8988T (cell line): ENCODE results near the gene LRRC75A.
"Not testable (repeated sequence)": the region's sequence is repeated elsewhere in the genome, so short reads cannot be mapped to it uniquely, and the experiment has no call there.

ENCODE experiments used
- DNase-seq: peaks from one replicate; pipeline ENCODE4 v3.0.0; 2011

Gene LRRC75A, protein sequence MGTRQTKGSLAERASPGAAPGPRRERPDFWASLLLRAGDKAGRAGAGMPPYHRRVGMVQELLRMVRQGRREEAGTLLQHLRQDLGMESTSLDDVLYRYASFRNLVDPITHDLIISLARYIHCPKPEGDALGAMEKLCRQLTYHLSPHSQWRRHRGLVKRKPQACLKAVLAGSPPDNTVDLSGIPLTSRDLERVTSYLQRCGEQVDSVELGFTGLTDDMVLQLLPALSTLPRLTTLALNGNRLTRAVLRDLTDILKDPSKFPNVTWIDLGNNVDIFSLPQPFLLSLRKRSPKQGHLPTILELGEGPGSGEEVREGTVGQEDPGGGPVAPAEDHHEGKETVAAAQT

DNA sequence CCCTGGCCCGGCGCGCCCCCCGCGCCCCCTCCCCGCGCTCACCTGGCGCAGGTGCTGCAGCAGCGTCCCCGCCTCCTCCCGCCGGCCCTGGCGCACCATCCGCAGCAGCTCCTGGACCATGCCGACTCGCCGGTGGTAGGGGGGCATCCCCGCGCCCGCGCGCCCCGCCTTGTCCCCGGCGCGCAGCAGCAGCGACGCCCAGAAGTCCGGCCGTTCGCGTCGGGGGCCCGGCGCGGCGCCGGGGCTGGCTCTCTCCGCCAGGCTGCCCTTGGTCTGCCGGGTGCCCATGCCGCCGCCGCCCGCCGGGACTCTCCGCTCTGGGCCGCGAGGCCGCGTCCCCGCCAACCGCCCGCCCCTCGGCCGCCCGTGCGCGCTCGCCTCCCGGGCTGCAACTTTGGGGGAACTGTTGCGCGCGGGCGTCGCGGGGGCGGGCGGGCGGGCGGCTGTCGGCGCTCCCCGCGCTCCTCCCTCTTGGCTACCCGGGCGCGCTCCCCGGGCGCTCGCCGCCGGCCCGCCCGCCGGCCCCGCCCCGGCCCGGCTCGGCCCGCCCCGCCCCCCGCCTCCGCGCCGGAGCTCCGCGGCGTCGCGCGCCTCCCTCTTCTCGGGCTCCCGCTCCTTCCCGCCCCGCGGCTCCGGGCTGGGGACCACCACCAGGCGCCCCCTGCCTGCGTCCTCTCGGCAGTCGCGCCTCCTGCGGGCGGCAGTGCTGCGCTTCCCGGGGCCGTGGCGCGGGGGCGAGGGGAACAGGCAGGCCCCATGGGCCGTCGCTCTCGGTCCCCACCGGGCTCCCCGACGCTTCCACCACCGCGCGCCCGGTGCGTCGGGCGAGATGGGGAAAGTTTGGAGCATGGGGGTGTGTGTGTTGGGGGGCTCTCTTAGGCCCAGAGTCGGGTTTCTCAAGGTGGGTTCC, at the start of gene LRRC75A:
Gene LRRC75A (minus strand): TSS at position 491 of the 910 bp plus-strand sequence. CDS start 203 bp downstream, at position 288.
- DNase-seq = peak; percentile 75

DNA sequence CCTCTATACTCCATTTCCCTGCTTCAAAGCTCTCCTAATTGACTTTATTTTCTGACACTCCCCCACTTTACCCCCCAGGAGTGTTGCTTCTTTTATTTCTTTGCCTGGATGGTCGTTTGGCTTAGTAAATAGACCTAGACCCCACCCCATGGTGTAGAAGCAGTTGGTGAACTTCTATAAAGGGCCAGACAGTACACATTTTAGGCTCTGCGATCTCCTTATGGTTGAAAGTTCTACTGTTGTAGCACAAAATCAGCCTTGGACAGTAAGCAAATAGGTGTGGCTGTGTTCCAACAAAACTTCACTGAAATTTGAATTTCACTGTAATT, 45.1 kb upstream of the LRRC75A start:
- no peak for DNase-seq

DNA sequence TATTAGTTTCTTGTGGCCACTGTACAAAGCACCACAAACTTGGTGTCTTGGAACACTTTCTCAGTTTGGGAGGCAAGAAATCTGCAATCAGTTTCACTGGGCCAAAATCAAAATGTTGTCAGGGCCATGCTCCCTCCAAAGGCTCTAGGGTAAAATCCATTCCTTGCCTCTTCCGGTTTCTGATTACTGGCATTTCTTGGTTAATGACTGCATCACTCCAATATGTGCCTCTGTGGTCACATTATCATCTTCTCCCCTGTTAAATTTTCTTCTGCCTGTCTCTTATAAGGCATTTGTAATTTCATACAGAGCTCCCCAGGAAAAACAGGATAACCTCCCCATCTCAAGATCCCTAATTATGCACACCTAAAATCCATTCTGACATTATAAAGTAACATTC, 42.2 kb upstream of the LRRC75A start:
- DNase-seq = no peak

DNA sequence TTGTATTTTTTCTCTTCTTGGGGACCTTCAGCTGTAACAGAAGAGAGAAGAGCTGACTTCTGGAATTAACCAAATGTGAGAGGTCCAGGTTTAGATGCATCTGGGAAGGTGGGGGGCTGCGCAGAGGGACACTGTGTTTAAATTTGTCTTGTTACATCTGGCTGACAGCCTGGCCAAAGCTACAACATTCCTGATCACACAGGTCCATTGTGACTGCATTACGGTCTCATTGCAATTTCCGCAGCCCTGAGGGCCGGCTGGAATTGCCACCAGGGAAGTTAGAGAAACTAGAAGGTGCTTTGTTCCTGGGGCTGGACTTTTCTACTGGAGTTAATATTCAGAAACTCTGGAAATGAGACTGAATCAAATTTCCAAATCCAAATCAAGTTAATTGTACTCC, 37.9 kb upstream of the LRRC75A start:
- no peak for DNase-seq

DNA sequence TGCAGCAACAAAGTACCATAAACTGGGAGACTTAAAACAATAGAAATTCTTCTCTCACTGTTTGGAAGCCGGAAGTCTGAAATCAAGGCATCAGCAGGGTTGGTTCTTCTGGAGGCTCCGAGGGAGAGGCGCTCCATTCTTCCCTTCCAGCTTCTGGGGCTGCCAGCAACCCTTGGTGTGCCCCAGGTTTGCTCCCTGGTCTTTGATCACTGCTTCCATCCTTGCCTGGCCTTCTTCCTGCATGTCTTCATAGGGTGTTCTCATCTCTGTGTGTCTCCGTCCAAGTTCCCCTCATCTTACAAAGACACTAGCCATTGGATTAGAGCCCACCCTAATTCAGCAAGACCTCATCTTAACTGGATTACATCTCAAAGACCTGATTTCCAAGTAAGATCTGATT, 35.3 kb upstream of the LRRC75A start:
- DNase-seq = no peak

DNA sequence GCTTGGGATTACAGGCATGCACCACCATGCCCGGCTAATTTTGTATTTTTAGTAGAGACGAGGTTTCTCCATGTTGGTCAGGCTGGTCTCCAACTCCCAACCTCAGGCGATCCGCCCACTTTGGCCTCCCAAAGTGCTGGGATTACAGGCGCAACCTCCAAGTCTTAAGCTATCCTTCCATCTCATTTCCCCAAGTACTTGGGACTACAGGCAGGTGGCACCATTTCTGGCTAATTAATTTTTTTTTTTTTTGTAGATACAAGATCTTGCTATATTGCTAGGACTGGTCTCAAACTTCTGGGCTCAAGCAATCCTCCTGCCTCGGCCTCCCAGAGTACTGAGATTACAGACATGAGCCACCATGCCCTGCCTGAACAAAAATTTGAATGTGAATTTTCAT, 33.6 kb upstream of the LRRC75A start:
- DNase-seq = not testable (repeated sequence)

DNA sequence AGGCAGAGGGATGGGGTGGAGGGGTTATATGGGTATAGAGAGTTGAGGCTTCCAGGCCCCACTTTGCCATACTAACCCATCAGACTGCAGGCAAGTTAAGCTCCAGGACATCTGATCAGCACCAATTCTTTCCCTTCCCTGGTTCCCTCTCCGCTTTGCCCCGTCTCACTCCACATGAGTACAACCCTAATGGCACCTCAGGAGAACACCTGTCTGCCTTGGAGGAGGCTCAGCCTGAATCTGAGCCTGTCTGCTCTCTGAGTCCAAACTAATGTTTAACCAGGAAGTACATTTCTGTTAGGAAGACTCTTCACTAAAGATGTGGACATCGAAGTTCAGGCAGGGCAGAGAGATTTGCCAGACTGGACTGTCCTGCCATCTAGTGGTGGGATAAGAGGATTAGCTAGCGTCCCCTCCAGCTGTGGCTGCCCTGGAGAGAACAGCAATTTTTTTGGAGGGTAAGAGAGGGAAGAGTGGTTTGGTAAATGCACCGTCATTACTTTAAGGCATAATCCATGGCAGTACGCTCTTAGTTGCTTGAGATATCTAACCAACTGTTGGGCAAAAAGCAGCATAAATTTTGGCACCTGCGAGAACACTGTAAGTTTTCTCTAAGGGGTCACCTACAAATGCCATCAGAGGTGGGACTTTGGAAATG, 29.2 kb upstream of the LRRC75A start:
- peak; percentile 73 for DNase-seq

DNA sequence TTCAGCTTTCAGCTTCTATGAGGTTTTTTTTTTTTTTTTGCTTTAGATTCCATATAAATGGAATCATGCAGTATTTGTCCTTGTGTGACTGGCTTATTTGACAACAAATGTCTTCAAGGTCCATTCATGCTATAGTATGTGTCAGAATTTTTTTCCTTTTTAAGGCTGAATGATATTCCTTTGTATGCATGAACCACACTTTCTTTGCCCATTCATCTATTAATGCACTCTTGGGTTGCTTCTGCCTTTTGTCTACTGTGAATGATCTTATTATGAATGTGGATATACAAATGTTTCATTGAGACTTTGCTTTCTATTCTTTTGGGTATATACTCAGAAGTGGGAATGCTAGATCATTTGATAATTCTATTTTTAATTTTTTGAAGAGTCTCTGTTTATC, 27.0 kb upstream of the LRRC75A start:
- no peak for DNase-seq

DNA sequence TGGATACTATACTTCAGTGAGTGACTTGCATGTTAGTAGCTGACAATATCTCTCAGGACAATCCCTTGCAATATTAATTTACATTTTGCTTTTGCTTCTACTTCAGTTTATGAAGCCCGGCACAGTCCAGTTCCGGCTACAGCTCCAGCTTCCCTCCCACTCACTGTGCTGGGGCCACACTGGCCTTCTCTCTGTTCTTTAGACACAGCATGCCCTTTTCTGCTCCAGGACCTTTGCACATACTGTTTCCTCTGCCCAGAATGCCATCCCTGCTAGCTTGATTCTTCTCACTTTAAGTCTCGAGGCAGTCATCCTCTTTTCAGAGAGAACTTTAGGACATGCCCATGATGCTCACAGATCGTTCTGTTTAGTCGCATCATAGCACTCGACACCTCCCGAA, 25.5 kb upstream of the LRRC75A start:
- DNase-seq = no peak

DNA sequence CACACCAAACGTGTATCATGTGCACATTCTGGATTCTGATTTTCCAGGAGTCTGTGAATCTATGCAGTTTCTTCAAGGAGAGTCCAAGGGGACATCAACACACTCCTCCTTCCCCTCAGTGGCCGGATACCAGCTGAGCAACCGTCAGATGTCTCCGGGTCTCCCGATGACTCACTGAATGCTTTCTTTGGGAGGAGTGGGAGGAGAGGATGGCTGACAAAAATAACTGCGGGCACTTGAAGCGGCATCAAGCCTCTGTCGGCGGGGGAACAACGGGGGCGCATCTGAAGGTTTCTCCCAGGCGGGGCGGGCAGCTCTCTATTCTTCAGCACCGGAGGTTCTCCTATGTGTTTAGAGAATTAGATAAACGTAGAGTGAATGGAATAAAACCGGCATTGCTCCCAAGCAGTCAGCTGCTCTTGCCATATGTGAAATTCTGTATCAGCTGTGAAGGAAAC, 24.6 kb upstream of the LRRC75A start:
- DNase-seq = peak; percentile 39

DNA sequence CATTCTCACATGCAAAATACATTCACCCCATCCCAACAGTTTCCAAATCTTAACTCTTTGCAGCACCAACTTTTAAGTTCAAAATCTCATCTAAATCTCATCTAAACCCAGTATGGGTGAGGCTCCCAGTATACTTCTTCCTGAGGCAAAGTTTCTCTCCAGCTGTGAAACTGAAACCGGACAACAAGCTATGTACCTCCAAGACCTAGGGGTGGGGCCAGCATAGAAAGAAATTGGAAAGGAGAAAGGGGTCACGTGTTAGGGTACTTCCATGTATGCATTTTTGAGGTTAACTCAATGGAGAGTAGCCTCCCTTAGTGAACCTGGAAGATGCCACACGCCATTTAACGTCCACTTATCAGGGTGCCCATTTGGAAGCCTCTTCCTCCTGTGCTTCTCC, 23.9 kb upstream of the LRRC75A start:
- no peak for DNase-seq

DNA sequence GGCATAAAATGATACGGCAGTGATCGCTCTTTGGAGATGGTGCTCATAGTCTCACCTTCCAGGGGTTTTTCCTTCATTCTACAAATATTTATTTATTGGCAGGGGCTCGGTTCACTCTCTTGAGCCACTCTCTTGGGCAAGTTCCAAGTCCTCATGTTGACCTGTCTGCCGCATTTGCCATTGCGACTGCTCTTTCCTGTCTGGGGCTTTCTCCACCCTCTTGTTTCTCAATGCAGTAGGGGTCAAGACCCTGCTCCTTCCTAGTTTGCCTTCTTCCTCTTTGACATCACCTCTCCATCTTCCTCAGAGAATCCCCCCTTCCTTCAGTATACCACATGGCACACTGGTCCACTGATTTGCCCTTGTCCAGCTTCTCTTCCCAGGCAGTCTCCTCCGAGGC, 21.9 kb upstream of the LRRC75A start:
- DNase-seq = no peak

DNA sequence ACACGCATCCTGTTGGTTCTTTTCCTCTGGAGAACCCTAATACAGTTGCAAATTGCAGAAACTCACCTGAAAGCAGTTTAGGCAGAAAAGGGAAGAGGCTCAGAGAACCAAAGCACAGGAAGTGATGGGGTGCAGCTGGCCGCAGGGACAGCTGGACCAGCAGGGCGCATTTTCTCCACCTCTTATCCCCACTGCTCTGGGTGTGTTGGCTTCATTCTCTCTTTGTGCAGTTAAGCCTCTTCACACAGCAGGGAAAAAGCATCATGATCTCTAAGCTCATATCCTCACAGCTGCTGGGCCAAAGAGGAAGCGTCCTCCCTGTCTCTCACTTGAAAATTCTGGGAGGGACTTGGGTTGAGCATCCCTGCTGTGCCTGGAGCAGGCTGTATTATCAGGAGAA, 20.0 kb upstream of the LRRC75A start:
- DNase-seq = no peak

DNA sequence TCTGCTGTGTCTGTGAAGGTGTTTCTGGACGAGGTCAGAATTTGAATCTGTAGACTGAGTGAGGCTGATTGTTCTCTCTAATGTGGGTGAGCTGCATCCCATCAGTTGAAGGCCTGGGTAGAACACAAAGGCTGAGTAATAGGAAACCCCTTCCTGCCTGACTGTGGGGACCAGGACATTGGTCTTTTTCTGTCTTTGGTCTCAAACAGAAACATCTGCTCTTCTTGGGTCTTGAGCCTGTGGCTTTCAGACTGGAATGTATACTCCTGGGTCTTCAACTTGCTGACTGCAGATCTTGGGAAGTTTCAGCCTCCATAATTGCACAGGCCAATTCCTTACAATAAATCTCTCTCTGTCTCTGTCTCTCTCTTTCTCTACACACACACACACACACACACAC, 19.6 kb upstream of the LRRC75A start:
- no peak for DNase-seq

DNA sequence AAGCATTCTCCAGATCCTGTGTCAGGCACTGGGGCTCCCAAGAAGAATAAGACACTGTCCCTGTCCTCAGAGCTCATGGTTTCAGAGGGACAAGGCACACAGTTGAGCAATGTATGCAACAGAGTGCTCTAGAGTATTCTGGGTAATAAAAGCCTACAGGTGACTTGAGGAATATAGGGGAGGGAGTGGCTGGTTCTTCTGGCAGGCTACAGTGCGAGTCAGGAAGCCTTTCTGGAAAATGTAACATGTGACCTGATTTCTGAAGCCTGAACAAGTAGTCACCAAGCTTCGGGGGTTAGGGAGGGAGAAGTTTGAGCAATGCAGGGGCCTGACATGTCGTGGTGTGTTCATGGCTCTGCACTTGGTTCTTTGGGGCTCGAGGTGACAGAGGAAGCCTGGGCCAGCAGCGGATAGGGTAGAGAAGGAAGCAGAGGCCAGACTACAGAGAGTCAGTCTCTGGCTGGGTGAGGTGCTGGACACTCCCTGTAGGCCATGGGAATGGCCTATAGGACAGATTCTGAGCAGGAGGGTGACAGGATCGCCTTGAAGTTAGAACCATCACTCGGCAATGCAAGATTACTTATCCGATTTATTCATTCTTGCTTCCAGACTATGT, 16.0 kb upstream of the LRRC75A start:
- no peak for DNase-seq

DNA sequence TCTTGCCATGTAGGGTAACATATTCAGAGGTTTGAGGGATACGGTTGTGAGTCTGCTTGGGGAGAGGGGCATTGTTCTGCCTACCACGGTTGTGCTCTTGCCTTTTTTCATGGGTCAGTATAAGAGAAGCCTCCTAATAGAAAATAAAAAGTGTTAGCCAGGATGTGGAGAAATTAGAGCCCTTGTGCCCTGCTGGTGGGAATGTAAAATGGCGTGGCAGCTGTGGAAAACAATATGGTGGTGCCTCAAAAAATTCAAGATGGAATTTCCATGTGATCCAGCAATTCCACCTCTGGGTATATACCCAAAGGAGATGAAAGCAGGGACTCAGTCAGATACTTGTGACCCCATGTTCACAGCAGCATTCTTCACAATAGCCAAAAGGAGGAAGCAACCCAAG, 14.2 kb upstream of the LRRC75A start:
- DNase-seq = no peak

DNA sequence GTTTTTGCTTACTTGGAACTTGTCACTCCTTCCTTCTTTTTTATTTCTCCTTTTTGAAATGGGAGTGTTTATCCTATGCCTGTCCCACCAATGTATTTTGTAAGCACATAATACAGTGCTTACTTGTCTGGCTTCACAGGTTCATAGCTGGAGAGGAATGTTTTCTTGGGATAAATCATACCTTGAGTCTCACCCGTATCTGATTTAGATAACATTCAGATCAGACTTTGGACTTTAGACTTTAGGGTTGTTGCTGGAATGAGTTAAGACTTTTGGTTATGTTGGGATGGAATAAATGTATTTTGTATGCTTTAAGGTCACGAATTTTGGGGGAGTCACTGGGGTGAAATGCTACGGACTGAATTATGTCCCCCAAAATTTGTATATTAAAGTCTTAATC, 13.0 kb upstream of the LRRC75A start:
- no peak for DNase-seq

DNA sequence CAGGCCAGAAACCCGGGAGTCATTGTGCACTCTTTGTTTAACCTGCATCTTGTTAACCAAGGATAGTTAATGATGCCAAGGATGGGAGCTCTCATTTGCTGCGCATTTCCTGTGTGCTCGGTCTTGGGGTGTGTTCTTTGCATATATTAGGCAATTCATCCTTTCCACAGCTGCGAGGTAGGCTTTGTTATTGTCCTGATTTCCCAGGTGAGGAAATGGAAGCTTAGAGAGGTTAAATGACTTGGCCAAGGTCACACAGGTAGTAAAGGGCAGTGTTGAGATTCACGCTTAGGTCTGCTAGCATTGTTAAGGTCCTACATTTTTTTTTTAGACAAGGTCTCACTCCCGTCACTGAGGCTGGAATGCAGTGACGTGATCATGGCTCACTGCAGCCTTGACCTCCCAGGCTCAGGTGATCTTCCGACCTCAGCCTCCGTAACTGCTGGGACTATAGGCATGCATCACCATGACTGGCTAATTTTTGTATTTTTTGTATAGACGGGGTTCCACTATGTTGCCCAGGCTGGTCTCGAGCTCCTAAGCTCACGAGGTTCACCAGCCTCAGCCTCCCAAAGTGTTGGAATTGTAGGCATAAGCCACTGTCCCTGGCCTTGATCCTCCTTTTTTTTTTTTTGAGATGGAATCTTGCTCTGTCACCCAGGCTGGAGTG, 5.0 kb upstream of the LRRC75A start:
- no peak for DNase-seq

DNA sequence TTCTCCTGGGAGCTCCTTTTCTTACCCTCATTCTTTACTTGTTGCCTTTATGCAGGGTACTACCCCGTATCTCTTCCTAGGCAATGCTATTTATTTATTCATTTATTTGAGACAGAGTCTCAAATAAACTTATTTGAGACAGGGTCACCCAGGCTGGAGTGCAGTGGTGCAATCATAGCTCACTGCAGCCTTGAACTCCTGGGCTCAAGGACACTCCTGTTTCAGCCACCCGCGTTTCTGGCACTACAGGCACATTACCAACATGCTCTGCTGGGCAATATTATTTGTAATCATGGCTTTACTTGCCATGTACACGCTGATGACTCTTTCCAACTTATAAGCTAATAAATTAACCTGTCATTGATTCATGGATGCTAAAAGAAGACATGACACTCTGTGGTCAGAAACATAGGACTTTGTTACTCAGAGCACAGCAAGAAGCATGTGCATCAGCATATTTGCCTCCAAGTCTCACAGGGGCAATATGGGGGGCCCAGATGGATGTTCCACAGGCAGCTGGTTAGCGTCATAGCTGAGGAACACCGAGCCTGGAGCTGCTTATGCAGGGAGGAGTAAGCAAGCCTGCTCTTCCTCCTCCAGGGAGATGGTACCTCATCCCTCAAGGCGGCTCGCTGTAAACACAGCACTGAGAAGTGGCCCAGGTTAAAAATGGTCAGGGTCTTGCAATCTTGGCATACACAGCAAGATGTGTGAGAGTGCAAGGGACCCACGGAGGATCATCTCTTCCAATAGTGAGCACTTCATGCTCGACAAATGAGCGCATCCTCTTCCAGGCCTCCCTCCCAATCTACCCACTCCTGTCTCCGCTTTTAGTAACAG, 4.2 kb upstream of the LRRC75A start:
- no peak for DNase-seq

DNA sequence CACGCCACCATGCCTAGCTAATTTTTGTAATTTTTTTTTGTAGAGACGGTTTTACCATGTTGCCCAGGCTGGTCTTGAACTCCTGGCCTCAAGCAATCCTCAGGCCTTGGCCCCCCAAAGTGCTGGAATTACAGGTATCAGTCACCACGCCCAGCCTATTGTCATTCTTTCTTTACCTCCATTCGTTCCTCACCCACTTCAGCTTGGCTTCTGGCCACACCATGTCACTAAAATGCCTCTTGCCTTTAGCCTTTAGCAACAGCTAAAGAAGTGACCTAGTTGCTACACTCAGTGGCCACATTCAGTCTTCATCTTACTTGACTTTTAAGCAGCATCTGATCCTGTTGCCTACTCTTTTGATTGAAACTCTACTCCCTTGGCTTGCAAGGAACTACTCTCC, 3.6 kb upstream of the LRRC75A start:
- no peak for DNase-seq

DNA sequence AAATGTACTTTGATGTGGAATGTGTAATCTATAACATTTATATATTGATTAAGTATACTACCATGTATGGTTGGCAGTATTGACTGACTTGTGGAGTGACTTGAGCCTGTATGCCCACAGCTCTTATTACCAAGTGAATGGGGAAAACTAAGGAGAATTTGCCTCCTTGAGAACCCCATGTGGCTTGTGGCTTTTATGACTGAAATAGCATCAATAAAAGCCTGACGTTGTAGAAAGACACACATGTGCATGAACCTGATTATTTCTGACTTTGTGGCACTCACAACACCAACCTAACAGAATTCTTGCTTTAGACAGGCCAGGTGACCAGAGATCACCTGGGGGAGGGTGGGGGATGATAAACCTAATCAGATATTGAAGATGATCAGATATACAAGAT, 2.1 kb upstream of the LRRC75A start:
- no peak for DNase-seq

DNA sequence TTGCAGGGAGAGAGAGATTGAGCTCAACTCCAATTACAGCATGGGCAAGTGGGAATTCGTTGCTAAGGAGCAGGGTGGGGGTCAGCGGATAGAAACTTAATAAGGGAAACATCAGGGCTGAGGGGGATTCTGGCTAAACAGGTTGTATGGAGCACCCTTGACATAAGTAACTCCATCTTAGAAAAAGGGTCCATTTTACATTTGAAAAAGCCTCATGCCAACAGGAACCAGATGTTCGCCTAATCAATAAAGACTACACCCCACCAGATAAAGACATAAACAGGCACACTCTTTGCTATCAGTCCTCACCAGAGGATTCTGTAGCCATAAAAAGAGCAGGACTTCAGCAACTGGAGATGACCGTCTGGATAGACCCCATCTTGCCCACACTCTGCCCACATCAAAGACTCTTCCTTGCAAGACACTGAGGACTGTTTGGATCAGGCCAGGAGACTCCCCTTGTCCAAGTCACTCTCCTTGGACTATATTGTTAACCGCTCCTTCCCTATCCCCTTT, 1.6 kb upstream of the LRRC75A start:
- DNase-seq = no peak
